ENCODE measurements around the gene VANGL1. TPM values are rescaled to one million over a fixed set of nuclear protein-coding genes. Genes with fewer than 3 reads are reported as not detected.
A peak's percentile ranks its signal among the peaks of the same experiment; 100 is the strongest.

The VANGL1 gene
- total RNA-seq, 1 donor from 2014 or later, result 8.5 TPM

DNA sequence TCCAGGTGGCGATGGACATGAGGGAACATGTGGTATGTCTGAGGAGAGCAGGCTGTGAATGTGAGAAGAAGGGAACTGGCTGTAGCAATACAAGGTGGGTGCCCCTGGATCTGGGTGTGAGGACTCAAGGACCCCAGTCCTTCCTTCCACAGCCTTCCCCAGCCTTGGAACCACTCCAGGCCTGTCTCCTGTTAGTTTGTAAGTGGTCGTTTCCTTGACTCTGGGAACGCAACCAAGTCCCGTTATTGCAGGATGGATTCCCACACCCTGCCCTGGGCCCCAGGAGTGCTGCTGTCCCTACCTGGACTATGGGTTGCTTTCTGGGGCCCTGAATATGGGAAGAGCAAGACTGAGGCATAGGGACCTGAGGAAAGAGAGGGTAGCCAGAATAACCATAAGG is 47.2 kb upstream of the VANGL1 start:
- Histone ChIP-seq H3K27me3 (no peaks in the 10 kb centered on the region), H3K9me3 (ENCODE audit: low read depth) (no peaks in the 10 kb centered on the region), H3K79me2 (ENCODE audit: low read depth) (no peaks in the 10 kb centered on the region), H3K4me3 (no peak overlapping the region), H3K4me1 (no peaks in the 10 kb centered on the region), H2AFZ (replicated peaks) (no peak overlapping the region), H3K4me2 (no peak overlapping the region), H3K9ac (no peak overlapping the region), H3K36me3 (peaks cover under 1% of the 10 kb centered on the region), H3K27ac (no peak overlapping the region), H3F3A (ENCODE audit: low read depth) (no peaks in the 10 kb centered on the region), H4K20me1 (ENCODE audit: low read depth) (no peaks in the 10 kb centered on the region)
- H3K27ac Mint-ChIP-seq, result no peak overlapping the region
- no peak for TF ChIP-seq EZH2phosphoT487 (IDR thresholded peaks at IDR 0.05)
- TF ChIP-seq EZH2 (IDR thresholded peaks at IDR 0.05), result no peak
- TF ChIP-seq, protein P1, sequence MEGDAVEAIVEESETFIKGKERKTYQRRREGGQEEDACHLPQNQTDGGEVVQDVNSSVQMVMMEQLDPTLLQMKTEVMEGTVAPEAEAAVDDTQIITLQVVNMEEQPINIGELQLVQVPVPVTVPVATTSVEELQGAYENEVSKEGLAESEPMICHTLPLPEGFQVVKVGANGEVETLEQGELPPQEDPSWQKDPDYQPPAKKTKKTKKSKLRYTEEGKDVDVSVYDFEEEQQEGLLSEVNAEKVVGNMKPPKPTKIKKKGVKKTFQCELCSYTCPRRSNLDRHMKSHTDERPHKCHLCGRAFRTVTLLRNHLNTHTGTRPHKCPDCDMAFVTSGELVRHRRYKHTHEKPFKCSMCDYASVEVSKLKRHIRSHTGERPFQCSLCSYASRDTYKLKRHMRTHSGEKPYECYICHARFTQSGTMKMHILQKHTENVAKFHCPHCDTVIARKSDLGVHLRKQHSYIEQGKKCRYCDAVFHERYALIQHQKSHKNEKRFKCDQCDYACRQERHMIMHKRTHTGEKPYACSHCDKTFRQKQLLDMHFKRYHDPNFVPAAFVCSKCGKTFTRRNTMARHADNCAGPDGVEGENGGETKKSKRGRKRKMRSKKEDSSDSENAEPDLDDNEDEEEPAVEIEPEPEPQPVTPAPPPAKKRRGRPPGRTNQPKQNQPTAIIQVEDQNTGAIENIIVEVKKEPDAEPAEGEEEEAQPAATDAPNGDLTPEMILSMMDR (IDR thresholded peaks at IDR 0.05), result no peak
- no peak for DNase-seq (ENCODE audit: low spot score)
- H3K27me3 Mint-ChIP-seq (ENCODE audit: insufficient read depth, low read depth), result no peaks in the 10 kb centered on the region
- H3K9me3 Mint-ChIP-seq, result peaks cover 5% of the 10 kb centered on the region
- no peak overlapping the region for H3K4me3 Mint-ChIP-seq
- H3K36me3 Mint-ChIP-seq, result no peaks in the 10 kb centered on the region
- H3K4me1 Mint-ChIP-seq, result peaks cover 5% of the 10 kb centered on the region

DNA sequence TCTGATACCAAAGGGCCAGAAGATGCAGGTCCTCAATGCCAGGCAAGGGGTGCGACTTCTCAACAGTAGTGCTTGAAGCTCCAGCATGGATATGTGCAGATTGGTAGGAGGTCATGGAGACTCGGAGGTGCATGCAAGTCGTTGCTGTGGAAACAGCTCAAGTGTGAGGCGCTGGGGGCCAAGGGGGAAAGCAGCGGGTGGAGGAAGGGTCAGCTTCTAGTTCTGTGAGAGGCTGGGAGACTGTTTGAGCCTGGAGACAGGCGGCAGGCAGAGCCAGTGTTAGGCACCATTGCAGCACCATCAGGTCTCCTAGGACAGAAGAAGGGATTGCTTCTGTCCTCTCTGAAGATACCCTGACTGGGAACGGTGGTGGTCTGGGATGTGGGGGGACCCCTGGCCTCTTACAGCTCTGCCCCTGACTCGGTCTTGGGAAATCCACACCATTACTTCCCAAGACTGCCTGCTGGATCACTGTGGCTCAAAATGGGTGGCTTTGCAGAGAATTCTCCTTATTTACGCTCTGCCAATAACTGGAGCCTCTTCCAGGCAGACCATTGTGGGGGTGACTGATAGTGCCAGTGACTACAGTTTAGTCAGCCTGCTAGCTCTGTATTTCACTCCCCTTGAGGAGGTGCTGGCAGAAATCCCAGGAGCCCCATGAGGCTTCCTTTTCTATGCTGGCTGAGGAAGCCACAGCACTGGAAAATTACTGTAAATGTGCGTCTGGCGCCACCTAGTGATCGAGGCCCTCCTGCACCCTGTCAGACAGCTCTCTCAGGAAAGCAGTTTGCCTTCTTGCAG is 46.3 kb upstream of the VANGL1 start:
- peak; percentile 87 for DNase-seq (ENCODE audit: low spot score)
- H3K79me2 ChIP-seq (ENCODE audit: low read depth), result no peaks in the 10 kb centered on the region
- H3K9me3 ChIP-seq (ENCODE audit: low read depth), result no peaks in the 10 kb centered on the region
- peak overlapping the region; percentile 54 for H2AFZ ChIP-seq (replicated peaks)
- H3K9ac ChIP-seq, result no peak overlapping the region
- H3K4me2 ChIP-seq, result no peak overlapping the region
- Mint-ChIP-seq H3K27me3 (ENCODE audit: insufficient read depth, low read depth) (no peaks in the 10 kb centered on the region), H3K27ac (peak overlapping the region; percentile 59), H3K4me1 (peaks cover 5% of the 10 kb centered on the region), H3K36me3 (no peaks in the 10 kb centered on the region), H3K9me3 (peaks cover 5% of the 10 kb centered on the region), H3K4me3 (no peak overlapping the region)
- no peaks in the 10 kb centered on the region for H3K4me1 ChIP-seq
- no peak overlapping the region for H3K4me3 ChIP-seq
- H3K27me3 ChIP-seq, result no peaks in the 10 kb centered on the region
- no peaks in the 10 kb centered on the region for H4K20me1 ChIP-seq (ENCODE audit: low read depth)
- no peaks in the 10 kb centered on the region for H3F3A ChIP-seq (ENCODE audit: low read depth)
- H3K27ac ChIP-seq, result no peak overlapping the region
- no peaks in the 10 kb centered on the region for H3K36me3 ChIP-seq
- TF ChIP-seq, protein P1 (IDR thresholded peaks at IDR 0.05), result peak; percentile 91
- no peak for TF ChIP-seq EZH2phosphoT487 (IDR thresholded peaks at IDR 0.05)

DNA sequence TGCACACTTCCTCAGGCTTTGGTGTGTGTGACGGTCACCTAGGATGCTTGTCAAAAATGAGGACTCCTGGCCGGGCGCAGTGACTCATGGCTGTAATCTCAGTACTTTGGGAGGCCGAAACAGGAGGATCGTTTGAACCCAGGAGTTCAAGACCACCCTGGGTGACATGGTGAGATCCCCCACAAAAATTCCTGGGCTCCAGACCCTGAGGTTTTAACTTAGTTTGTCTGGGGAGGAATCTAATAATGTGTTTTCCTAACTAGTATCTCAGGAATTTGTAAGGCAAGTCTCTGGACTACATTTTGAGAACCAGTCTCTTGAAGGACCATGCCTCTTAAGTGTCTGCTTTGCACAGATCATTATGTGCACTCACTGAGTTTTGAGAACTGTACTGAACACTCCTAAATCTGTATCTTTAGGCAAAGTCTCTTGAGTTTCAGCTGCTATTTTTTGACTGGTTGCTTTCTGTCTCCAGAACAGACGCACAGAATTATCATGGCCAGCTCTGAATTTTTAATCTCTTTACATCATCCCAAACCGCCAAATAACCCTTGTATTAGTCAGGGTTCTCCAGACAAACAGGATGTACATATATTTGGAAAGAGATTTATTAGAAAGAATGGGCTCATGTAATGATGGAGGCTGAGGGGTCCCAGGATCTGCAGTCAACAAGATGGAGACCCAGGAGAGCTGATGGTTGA is 45.5 kb upstream of the VANGL1 start:
- peaks cover 5% of the 10 kb centered on the region for H3K9me3 Mint-ChIP-seq
- H3K27ac Mint-ChIP-seq, result no peak overlapping the region

More for the DNA sequence above, 45.5 kb upstream of the VANGL1 start:
- Histone ChIP-seq H3K36me3 (no peaks in the 10 kb centered on the region), H3K9ac (no peak overlapping the region), H3K9me3 (ENCODE audit: low read depth) (no peaks in the 10 kb centered on the region), H4K20me1 (ENCODE audit: low read depth) (no peaks in the 10 kb centered on the region), H3K27me3 (no peaks in the 10 kb centered on the region), H3K79me2 (ENCODE audit: low read depth) (no peaks in the 10 kb centered on the region), H3F3A (ENCODE audit: low read depth) (no peaks in the 10 kb centered on the region), H3K4me1 (no peaks in the 10 kb centered on the region), H2AFZ (replicated peaks) (peak overlapping the region; percentile 3), H3K4me2 (no peak overlapping the region), H3K27ac (no peak overlapping the region), H3K4me3 (no peak overlapping the region)
- Mint-ChIP-seq H3K27me3 (ENCODE audit: insufficient read depth, low read depth) (peaks cover under 1% of the 10 kb centered on the region), H3K36me3 (no peaks in the 10 kb centered on the region), H3K4me1 (peaks cover 5% of the 10 kb centered on the region), H3K4me3 (no peak overlapping the region)
- no peak for DNase-seq (ENCODE audit: low spot score)
- TF ChIP-seq, protein P1 (IDR thresholded peaks at IDR 0.05), result no peak
- no peak for TF ChIP-seq EZH2phosphoT487 (IDR thresholded peaks at IDR 0.05)
- no peak for TF ChIP-seq EZH2 (IDR thresholded peaks at IDR 0.05)

Data from neural progenitor cell (in vitro differentiated cells).